RCC 7860 (cell line): ENCODE measurements around the gene FBXL7.
A peak's percentile ranks its signal among the peaks of the same experiment; 100 is the strongest.

Source experiments
- DNase-seq: peaks from one replicate; pipeline ENCODE4 v3.0.0-alpha.2; 2015; ENCODE audit warnings: low spot score
- FAIRE-seq: peaks from 2 replicates; lab custom pipeline; 2012; peaks lifted over from hg19 to GRCh38; lab: Jason Lieb, UNC

FBXL7 gene

DNA sequence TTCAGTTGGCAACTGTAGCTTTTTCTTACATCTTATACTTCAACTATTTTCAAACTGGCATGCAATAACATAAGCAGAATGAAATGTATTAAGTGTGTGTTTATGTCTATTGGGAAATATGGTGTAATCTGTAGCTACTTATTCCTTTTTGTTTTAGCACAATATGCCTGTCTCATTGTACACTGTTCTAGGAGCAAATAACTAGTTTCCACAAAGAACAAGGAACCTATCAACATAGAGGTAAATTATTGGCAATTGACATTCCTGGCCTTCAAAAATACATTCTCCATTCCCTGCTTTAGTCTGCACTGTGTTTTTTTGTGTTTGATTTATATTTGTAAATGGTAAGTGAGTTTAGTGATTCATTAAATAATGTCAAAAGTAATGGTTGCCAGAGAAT, 75.7 kb downstream of the FBXL7 start:
- no peak for FAIRE-seq
- DNase-seq: no peak

DNA sequence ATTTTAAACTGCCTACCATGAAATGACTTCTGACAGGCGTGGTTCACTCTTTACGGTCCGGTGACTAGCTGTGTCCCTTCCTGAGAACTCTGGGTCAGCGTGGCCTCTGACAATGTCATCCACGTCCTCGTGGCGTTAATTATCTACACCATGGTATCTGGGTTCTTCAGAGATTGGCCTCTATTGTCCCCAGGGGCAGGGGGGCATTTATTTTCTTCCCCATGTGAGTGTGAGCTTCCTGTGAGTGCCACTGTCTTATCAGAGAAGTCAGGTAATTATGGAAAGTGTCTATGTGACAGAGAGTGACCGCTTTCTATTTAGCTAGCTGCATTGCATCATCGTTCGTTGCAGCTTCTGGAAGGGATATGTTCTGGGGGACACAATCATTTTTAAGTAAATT, 77.2 kb downstream of the FBXL7 start:
- FAIRE-seq (peak; percentile 69), DNase-seq (no peak)

DNA sequence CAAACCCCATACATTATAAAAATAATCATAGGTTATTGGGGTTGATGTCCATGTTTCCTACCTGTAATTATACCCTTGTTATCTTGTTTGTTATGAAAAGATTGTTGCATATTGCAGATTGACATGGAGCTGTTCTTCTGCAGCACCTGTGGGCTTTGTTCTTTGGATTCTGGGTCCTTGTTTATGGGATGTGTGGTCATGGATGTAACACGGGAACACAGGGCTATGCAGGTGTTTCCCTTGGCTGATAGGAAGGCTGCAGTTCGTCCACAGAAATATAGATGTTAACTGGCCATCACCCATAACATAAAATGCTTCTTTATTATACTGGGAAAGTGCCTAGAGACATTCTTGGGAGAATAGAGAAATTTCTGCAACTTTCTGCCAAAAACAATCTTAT, 77.9 kb downstream of the FBXL7 start:
- no peak for FAIRE-seq
- no peak for DNase-seq

DNA sequence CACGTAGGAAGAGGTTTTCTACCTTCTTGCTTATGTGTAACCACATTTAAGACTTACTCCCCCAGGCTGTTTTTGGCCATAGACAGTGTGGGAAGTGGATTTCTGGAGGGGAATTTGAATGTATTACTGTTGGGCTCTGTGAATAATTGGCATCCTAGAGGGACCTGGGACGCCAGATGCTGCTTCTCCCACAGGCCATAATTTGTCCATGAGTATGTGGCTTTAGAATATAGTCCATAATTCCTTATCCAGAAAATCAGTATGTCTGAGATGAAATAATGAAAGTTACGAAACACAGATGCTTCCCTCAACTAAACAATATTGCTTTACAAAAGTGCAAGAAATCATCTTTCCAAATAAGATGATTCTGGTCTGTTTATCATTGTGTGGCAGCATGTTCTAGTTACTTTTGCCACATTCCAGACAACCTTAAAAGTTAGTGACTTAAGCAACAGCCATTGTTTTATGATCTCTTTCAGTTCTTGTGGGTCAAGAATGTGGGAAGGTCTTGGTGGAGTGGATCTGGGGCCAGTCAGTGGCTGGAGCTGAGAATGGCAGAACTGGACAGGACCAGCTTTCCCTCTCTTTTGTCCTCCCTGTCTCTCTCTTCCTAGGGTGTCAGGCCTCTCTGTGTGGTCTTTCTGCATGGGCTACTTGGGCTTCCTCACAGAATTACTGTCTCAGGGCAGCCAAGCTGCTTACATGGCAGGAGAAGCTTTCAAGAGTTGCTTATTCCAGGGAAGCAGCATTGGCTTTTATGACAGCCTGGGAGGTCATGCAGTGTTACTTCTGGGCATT, 79.4 kb downstream of the FBXL7 start:
- no peak for FAIRE-seq
- DNase-seq: no peak

DNA sequence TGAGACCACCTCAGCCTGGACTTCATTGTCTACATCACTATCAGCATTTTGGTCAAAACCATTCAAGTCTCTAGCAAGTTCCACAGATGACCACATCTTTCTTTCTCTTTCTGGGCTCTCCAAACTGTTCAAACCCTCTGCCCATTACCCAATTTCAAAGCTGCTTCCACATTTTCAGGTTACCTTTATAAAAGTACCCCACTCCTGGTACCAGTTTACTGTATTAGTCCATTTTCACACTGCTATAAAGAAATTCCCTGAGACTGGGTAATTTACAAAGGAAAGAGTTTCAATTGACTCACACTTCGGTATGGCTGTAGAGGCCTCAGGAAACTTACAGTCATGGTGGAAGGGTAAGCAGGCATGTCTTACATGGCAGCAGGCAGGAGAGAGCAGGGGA, 84.5 kb downstream of the FBXL7 start:
- DNase-seq (no peak), FAIRE-seq (no peak)

DNA sequence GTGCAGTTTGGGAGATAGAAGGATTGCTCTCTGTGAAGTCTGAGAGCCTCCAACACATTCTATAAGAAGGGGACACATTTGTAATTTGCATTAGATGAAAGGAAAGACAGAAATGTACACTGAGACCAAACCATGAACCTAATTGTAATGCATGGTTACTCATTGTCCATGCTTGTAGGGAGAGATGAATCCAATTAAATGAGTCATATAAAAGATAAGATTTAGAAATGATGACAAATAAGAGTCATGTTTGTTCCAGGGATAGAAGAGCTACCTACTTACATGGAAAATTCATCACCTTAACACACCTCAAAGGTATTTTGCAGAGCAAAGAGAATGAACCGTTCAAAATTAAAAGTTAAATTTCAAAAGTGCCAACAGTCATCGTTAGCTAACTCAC, 85.1 kb downstream of the FBXL7 start:
- peak; percentile 12 for FAIRE-seq

DNA sequence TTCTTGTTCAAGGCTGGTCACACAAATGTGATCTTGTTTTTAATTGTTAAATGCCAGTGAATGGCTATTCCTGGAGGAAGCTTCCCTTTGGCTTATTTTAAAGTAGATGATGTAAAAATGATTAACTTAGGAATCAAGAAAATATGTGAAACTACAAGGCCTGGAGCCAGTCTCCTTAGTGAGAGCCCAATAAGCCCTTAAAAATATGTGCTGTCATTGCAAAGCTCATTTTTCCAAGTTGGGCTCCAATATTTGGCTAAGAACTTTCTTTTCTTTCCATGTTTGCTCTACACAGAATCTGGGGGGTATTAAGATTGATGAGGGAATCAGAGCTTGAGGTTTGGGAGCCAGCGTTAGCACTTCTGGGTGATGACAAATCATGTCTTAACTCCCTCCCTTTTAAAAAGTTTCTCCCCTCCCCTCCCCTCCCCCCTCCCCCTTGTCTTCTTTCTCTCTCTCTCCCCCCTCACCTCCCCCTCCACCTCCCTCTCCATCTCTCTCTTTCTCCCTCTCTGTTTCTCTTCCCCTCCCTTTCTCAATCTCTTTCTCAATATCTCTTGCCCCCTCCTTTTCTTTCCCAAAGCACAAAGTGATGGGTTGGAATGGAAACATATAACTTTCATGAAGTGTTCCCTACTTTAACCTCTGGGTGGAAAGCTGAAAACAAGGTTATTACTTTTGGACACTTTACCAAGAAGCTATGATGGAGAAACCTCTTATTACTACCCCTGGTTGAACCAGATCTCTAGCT, 86.0 kb downstream of the FBXL7 start:
- FAIRE-seq (no peak), DNase-seq (no peak)

More for the DNA sequence above, 85.1 kb downstream of the FBXL7 start:
- peak; percentile 26 for DNase-seq

DNA sequence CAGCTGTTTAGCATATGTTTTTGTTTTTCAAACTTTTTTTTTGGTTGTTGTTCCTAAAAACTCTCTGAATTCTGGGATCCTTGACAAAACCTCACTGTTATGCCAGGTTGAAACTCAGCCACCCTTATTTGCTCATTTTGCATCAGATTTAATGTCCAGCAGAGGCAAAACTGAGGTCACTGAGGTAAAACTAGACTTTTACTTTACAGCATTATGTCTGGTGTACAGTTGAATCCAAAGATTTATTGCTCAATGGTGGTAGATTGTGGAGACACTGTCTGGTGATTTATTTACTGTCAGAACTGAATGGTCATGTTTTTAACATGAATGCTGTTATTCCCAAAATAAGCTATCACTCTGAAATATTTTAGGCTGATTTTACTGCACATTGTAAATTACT, 87.9 kb downstream of the FBXL7 start:
- no peak for DNase-seq
- no peak for FAIRE-seq

DNA sequence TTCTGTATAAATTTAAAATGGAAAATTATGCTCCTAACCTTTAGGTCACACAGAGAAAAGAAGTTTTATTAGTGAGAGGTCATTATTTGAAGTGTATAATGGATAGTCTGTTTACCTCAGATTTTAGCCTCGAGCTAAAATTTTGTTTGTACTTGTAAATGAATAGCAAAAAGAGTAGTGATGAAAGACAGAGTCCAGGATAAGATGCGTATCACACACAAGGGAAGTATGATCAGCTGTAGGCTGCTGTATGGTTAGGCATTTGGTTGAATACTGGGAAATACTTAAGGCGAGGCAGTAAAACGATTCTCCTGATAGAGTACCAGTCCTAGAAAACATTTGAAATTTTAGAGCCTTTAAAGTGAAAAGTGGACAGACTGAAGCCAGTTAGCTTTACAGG, 92.7 kb downstream of the FBXL7 start:
- FAIRE-seq: no peak
- DNase-seq: no peak

DNA sequence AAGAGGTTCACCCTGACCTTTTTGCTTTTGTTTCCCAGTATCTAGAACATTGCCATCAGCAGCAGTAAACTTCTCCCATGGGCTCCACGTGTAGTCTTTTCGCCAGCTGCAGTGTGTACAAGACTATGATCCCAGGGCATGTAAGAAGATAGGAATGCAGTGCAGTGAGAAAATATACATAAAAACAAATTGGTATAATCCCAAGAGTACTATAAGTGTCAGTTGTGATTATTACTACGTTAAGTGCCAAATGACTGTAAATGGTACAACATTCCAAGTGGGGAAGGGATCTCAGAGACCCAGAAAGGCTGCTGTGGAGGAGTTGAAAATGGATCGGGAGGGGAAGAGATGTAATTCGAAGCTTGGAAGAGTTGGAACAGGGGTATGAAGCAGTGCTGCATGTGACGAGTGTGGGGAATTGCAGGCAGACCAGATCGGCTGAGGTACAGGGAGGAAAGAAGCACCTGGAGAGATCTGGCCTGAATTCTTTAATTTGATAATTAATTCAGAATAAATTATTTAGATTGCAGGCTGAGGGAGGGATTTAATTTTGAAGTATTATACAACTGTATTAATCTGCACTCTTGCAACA, 95.1 kb downstream of the FBXL7 start:
- DNase-seq: no peak
- FAIRE-seq: no peak

DNA sequence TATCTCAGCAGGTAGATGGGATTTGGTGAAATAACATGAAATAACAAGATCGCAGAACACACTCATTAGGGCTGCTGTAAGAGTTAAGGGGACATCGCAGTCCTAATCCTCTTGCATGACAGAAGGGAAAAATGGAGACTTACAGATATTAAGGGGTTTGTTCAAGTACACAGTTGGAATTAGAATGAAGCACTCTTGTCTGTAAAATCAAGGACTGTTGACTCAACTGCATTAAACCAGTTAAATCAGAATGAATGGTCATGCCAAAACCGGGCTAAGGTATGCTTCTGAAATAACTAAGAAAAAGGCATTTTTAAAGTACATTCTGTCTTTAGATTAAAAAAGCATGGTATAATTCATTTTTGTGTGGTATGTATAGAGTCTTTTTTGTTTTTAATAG, 95.9 kb downstream of the FBXL7 start:
- FAIRE-seq: no peak

DNA sequence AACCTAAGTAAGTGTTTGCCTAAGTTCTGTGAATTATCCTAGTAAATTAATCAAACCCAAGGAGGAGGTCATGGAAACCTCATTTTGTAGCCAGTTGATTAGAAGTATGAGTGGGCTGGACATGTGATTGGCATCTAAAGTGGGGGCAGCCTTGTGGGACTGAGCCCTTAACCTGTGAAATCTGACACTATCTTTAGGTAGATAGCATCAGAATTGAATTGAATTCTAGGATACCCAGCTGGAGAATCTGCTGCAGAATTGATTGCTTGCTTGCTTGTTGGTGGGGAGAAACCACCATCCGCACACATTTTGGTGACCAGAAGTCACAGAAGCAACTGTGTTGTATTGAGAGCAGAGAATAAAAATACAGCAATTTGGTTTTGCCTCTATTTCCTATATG, 97.0 kb downstream of the FBXL7 start:
- no peak for DNase-seq
- no peak for FAIRE-seq

More for the DNA sequence above, 95.9 kb downstream of the FBXL7 start:
- no peak for DNase-seq

DNA sequence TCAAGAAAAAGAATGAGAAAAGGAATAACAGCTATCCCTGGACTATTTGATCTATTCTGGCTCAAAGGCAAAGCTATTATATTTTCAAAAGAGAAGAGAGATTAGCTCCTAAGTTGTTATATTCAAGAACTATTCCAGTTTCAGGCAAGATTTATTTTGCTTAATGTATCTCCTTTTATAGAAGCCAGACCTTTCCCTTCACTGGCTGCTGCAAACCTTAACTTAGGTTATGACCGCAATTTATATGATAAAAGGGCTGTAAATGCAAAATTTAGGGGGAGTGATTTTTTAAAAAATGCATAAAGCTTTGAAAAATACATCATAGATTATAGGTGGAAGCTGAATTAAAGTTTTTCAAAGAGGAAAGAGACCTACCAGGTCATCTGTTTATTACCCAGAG, 97.8 kb downstream of the FBXL7 start:
- FAIRE-seq: no peak
- DNase-seq: no peak

DNA sequence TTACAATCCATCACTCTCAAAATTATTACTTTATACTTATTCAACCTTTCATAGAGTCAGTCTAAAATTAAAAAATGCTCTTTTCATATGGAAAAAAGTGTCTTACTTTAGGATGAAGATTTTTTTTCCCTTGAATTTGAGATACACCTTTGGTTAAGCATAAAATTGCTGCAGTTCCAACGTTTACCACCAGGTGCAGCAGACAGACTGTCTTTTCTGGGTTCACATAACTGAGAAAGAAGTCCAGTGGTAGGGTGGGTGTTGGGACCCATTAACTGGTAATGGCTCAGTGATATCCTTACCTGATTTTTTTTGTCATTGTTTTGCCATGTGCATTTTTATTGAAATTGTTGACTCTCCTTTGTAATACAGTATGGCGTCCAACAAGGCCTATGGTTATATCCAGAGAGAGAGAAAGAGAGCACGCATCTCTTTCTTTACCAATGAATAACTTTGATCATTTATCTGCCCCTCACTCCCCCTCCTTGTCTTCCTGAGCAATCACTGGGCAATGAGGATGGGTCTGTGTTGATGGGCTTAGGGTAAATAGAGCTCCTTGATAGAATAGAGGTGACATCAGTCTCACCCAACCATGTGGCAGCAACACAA, 98.4 kb downstream of the FBXL7 start:
- FAIRE-seq (peak; percentile 8), DNase-seq (no peak)

DNA sequence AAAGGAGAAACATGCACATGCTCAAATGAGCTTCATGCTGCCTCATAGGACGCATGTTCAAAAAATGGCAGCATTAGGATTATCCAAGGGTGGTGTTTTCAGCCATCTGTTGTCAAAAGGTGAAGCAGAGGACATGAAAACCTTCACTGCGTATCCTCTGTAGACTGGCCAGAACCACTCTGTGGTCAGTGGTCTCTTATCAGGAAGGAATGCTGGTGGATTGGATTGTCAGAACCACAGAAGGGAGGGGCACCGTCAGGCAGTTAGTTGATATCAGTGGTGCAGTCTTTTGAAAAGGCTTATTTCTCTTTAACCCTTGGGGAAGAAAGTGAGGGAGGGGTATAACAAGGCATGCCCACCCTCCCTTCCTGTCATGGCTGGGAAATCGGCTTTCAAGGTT, 100.1 kb downstream of the FBXL7 start:
- DNase-seq (no peak), FAIRE-seq (no peak)

DNA sequence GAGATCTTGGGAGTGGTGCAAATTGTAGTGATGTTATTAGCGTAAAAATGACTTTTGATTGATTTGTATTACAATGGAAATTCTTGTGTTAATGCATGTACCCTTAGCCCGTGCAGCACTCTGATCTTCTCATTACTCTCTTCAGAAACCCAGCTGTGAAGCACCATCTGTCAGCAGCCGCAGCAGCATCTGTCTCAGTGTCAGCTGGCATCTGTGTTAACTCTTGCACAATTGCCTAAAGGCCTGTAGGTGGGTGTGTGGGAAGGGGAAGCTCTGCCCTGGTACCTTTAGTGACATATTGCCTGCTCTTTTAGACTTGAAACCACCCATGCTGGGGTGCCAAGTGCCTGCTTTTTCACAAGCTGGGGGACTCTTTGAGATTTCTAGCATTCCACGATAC, 101.3 kb downstream of the FBXL7 start:
- no peak for DNase-seq
- FAIRE-seq: no peak

DNA sequence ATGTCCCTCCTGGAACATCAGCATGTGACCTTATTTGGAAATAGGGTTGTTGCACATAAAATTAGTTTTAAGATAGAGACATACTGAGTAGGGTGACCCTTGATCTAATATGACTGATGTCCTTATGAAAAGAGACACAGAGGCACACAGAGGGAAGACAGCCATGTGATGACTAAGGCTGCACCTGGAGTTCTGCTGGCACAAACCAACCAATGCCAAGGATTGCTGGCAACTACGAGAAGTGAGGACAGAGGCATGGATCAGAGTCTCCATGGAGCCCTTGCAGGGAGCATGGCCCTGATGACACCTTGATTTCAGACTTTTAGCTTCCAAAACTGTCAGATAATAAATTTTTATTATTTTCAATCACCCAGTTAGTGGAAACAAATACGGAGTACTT, 101.9 kb downstream of the FBXL7 start:
- DNase-seq: no peak

DNA sequence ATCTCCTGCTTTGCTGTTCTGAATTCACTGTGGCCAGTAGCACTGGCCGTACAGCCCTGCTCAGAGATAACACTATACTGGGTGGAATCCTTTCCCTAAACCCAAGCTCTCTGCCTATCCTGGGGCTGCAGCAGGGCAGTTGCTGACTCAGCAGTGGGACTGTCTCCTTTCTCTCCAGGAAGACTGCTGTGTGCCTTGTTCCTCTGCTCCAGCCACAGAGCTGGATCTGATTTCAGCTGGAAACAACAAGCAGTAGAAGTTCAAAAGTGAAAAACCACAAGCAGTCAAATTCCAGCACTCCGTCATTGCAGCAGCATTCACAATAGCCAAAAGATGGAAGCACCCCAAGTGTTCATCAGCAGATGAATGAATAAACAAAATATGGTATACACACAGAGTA, 105.0 kb downstream of the FBXL7 start:
- FAIRE-seq (no peak), DNase-seq (no peak)

More for the DNA sequence above, 101.9 kb downstream of the FBXL7 start:
- no peak for FAIRE-seq

DNA sequence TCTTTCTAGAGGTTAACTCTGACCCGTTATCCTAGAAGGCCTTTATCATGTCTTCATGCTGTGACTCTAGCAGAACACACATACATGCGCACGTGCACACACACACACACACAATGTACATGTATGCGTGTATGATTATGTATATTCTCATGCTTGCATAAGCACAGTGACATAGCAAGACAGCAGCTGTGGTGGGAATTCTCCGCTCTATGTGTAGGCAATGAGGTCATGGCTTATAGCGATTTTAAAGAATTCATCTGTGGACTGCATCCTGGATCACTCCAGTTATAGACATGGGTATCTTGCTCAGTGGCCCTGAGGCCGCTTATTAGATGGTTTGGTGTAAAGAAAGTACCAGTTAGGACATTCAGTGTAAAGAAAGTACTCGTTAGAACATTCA, 106.2 kb downstream of the FBXL7 start:
- DNase-seq (no peak), FAIRE-seq (no peak)

DNA sequence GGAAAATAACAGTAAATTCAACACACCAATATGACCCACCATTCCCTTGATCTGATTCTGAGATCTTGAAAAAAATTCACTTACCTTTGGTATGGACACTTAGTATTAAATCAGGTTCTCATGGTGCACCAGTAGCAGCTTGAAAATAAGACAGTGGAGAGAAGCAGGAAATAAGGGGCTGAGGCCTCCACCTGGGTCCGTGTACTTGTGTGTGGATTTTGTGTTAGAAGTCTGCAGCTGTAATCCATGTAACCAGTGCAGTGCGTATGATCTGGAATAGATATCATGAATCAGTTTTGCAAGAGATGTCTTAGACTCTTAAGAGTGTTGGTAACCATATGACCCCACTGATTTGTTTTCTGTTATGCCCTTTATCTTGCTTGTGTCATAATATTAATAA, 107.1 kb downstream of the FBXL7 start:
- DNase-seq (no peak), FAIRE-seq (no peak)

DNA sequence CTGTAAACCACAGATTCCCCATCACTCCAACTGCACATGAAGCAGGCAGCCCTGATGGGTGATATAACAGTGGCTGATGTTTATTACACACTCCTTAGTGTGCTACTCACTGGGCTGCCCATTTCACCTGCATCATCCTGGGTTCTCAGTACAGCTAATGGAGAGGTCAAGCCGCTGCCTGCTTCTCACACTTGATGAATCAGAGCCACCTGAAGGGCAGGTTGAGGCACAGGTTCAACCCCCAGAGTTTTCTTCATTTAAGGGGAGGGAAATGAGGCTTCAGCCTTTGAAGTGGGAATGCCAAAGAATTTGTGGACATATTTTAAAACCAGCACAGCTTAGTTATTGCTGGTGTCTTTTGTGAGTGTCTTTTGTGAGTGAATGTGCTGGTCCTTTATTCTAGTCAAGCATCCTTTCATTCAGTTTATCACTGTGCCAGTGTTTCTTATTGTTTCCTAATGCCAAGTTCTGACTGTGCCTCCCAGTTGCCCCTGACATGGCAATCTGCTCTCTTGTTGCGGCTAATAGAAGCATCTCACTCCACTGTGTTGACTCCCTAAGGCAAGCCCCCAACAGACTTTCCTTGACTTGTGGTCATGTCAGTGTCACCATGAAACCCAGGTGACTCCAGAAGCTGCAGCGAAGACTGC, 109.2 kb downstream of the FBXL7 start:
- DNase-seq (no peak), FAIRE-seq (no peak)
